Neural cell (in vitro differentiated cells): Measurements from ENCODE around the gene EML4. TPM values are rescaled to one million over a fixed set of nuclear protein-coding genes. Genes with fewer than 3 reads are reported as not detected.

Source experiments
- H2AFZ ChIP-seq: fragments of 200-600, 300-800 bp; sonication (generic), shearing (Covaris generic); 2 replicates; pipeline ENCODE4 v1.6.0; 2014; ENCODE audit warnings: low read depth, mild to moderate bottlenecking, antibody characterized with exemption, low read length, moderate library complexity
- H3F3A ChIP-seq: fragments of 200-600 bp; shearing (Covaris generic); 2 replicates; pipeline ENCODE4 v1.6.1; 2016; ENCODE audit warnings: mild to moderate bottlenecking, moderate library complexity, mixed read lengths, antibody characterized with exemption, low read length; ENCODE audit not compliant: insufficient read depth, poor library complexity, severe bottlenecking
- H3K27ac ChIP-seq: fragments of 200-600, 300-800 bp; sonication (generic), shearing (Covaris generic); 2 replicates; pipeline ENCODE4 v1.5.1; 2014; ENCODE audit warnings: mild to moderate bottlenecking, low read length, moderate library complexity
- H3K27me3 ChIP-seq: fragments of 300-800, 200-600 bp; sonication (generic), shearing (Covaris generic); 2 replicates; pipeline ENCODE4 v1.6.0; 2014; ENCODE audit warnings: mild to moderate bottlenecking, low read depth, low read length, moderate library complexity; ENCODE audit not compliant: insufficient read depth
- H3K36me3 ChIP-seq: fragments of 300-800, 200-600 bp; sonication (generic), shearing (Covaris generic); 2 replicates; pipeline ENCODE4 v1.5.1; 2014; ENCODE audit warnings: mild to moderate bottlenecking, antibody characterized with exemption, low read length, moderate library complexity; ENCODE audit not compliant: insufficient read depth
- H3K4me2 ChIP-seq: fragments of 300-800, 200-600 bp; sonication (generic), shearing (Covaris generic); 2 replicates; pipeline ENCODE4 v1.6.0; 2014; ENCODE audit warnings: mild to moderate bottlenecking, low read length
- H3K4me3 ChIP-seq: fragments of 300-800, 200-600 bp; sonication (generic), shearing (Covaris generic); 2 replicates; pipeline ENCODE4 v1.5.1; 2014; ENCODE audit warnings: mild to moderate bottlenecking, low read length, moderate library complexity
- H3K79me2 ChIP-seq: fragments of 200-600 bp; shearing (Covaris generic); replicated peaks from 2 replicates; pipeline ENCODE4 v1.6.0; 2014; ENCODE audit warnings: mild to moderate bottlenecking, low read length, moderate library complexity; ENCODE audit not compliant: insufficient read depth
- H3K9ac ChIP-seq: fragments of 300-800, 200-600 bp; sonication (generic), shearing (Covaris generic); 2 replicates; pipeline ENCODE4 v1.6.1; 2016; ENCODE audit warnings: mild to moderate bottlenecking, low read length, mixed read lengths
- H3K9me2 ChIP-seq: fragments of 200-600 bp; shearing (Covaris generic); 2 replicates; pipeline ENCODE4 v1.6.1; 2016; ENCODE audit warnings: mild to moderate bottlenecking, low read length, mixed read lengths; ENCODE audit not compliant: insufficient read depth
- H3K9me3 ChIP-seq: fragments of 200-600, 300-800 bp; sonication (generic), shearing (Covaris generic); 2 replicates; pipeline ENCODE4 v1.6.1; 2016; ENCODE audit warnings: mild to moderate bottlenecking, mixed run types, low read length, moderate library complexity, mixed read lengths
- H4K20me1 ChIP-seq: fragments of 200-600 bp; shearing (Covaris generic); 2 replicates; pipeline ENCODE4 v1.6.1; 2016; ENCODE audit warnings: mild to moderate bottlenecking, mixed run types; ENCODE audit not compliant: insufficient read depth
- CTCF ChIP-seq: fragments of 450-650 bp; IDR thresholded peaks from 2 replicates; pipeline ENCODE4 v1.5.1; 2014; ENCODE audit warnings: antibody characterized with exemption, mild to moderate bottlenecking, moderate library complexity; ENCODE audit not compliant: poor library complexity, severe bottlenecking
- EP300 ChIP-seq: fragments of 450-650 bp; conservative IDR thresholded peaks from 2 replicates; pipeline ENCODE4 v1.6.1; 2014; ENCODE audit warnings: antibody characterized with exemption, mild to moderate bottlenecking, moderate library complexity; ENCODE audit not compliant: poor library complexity, severe bottlenecking
- EZH2 ChIP-seq: fragments of 200-600, 300-800 bp; shearing (Covaris generic), sonication (generic); IDR thresholded peaks from 2 replicates; pipeline ENCODE4 v1.6.1; 2014; ENCODE audit warnings: antibody characterized with exemption, low read length, borderline replicate concordance, mild to moderate bottlenecking; ENCODE audit not compliant: insufficient read depth, poor library complexity, severe bottlenecking
- MXI1 ChIP-seq: fragments of 450-650 bp; conservative IDR thresholded peaks from 2 replicates; pipeline ENCODE4 v1.6.1; 2014; ENCODE audit warnings: antibody characterized with exemption, mild to moderate bottlenecking; ENCODE audit not compliant: poor library complexity, severe bottlenecking
- POLR2AphosphoS5 ChIP-seq: IDR thresholded peaks from 2 replicates; pipeline ENCODE4 v1.6.1; 2012
- RAD21 ChIP-seq: fragments of 450-650 bp; conservative IDR thresholded peaks from 2 replicates; pipeline ENCODE4 v1.6.1; 2014; ENCODE audit warnings: antibody characterized with exemption, mild to moderate bottlenecking, moderate library complexity
- REST ChIP-seq: IDR thresholded peaks from 2 replicates; pipeline ENCODE4 v1.6.1; 2012; ENCODE audit warnings: borderline replicate concordance
- SMC3 ChIP-seq: fragments of 450-650 bp; conservative IDR thresholded peaks from 2 replicates; pipeline ENCODE4 v1.6.1; 2014; ENCODE audit warnings: antibody characterized with exemption, mild to moderate bottlenecking, moderate library complexity; ENCODE audit not compliant: poor library complexity
- TAF1 ChIP-seq: IDR thresholded peaks from 2 replicates; pipeline ENCODE4 v1.6.1; 2012; ENCODE audit warnings: low read depth
- polyA plus RNA-seq: library from polyadenylated mRNA; depleted of rRNA; stranded (reverse); fragments of >200 nt; gene quantifications from 2 replicates; pipeline ENCODE4 v1.2.3, GENCODE V29; 2014

Gene EML4
- polyA plus RNA-seq, 1 donor from 2014 or later: 33.9 TPM

- Histone ChIP-seq H4K20me1 (no peaks in the 10 kb centered on the region), H3K9me3 (no peaks in the 10 kb centered on the region), H3K27ac (no peak overlapping the region), H3K4me3 (no peak overlapping the region), H3K36me3 (no peaks in the 10 kb centered on the region), H3K4me2 (no peak overlapping the region), H3K27me3 (no peaks in the 10 kb centered on the region), H3F3A (no peaks in the 10 kb centered on the region), H3K79me2 (no peaks in the 10 kb centered on the region), H3K9ac (no peak overlapping the region), H2AFZ (no peak overlapping the region), H3K9me2 (no peaks in the 10 kb centered on the region)
- no peak for TF ChIP-seq RAD21
- no peak for TF ChIP-seq TAF1
- TF ChIP-seq EP300: no peak
- no peak for TF ChIP-seq MXI1
- no peak for TF ChIP-seq EZH2
- TF ChIP-seq REST: no peak
- TF ChIP-seq SMC3: no peak
- no peak for TF ChIP-seq CTCF
- TF ChIP-seq POLR2AphosphoS5: no peak
Measured at GRCh38 chr2:42316910-42317309, 147.8 kb downstream of the EML4 start.

- no peaks in the 10 kb centered on the region for H3K9me2 ChIP-seq
- no peaks in the 10 kb centered on the region for H3F3A ChIP-seq
- no peak overlapping the region for H3K9ac ChIP-seq
- TF ChIP-seq SMC3 (no peak), POLR2AphosphoS5 (no peak), EZH2 (no peak)
- no peaks in the 10 kb centered on the region for H3K36me3 ChIP-seq
- no peak overlapping the region for H3K4me2 ChIP-seq
- no peak overlapping the region for H3K4me3 ChIP-seq
- no peak overlapping the region for H3K27ac ChIP-seq
- no peaks in the 10 kb centered on the region for H3K9me3 ChIP-seq
- no peaks in the 10 kb centered on the region for H3K27me3 ChIP-seq
- H3K79me2 ChIP-seq: no peaks in the 10 kb centered on the region
- H4K20me1 ChIP-seq: no peaks in the 10 kb centered on the region
- no peak overlapping the region for H2AFZ ChIP-seq
Measured at GRCh38 chr2:42317486-42317885, 148.3 kb downstream of the EML4 start.

DNA sequence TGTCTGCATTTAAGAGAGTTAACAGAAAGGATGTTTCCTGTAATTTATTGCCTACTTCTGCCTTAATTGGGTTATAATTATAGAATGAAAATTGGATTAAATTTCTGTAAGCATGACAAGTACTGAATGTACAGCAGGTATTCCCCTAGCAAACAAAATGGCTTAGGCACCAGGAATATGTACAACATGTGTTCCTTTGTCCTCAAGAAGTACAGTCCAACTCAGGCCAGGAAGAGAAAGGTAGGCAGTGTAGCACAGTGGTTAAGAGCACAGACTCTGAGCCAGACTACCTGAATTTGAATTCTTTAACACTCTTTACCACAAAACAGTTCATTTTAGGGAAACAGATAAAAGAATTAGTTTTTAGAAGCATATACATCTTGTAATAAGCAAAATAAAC lies 148.8 kb downstream of the EML4 start:
- no peaks in the 10 kb centered on the region for H3F3A ChIP-seq
- no peaks in the 10 kb centered on the region for H3K79me2 ChIP-seq
- no peaks in the 10 kb centered on the region for H3K9me3 ChIP-seq
- no peaks in the 10 kb centered on the region for H4K20me1 ChIP-seq
- no peak overlapping the region for H3K27ac ChIP-seq
- H3K9ac ChIP-seq: no peak overlapping the region
- no peaks in the 10 kb centered on the region for H3K27me3 ChIP-seq
- H3K9me2 ChIP-seq: no peaks in the 10 kb centered on the region
- H3K36me3 ChIP-seq: no peaks in the 10 kb centered on the region
- no peak overlapping the region for H3K4me2 ChIP-seq
- no peak overlapping the region for H2AFZ ChIP-seq
- no peak overlapping the region for H3K4me3 ChIP-seq
- no peak for TF ChIP-seq TAF1
- TF ChIP-seq EZH2: no peak
- no peak for TF ChIP-seq RAD21
- no peak for TF ChIP-seq MXI1
- no peak for TF ChIP-seq CTCF
- TF ChIP-seq EP300: no peak
- TF ChIP-seq REST: no peak
- no peak for TF ChIP-seq SMC3
- TF ChIP-seq POLR2AphosphoS5: no peak
